Parathyroid adenoma (tissue), 2 donors: ENCODE results near the gene NLGN1.

ENCODE experiments used
- H2AFZ ChIP-seq: fragments of 300-600 bp; sonication (generic); one replicate; pipeline ENCODE4 v1.7.0; 2017; ENCODE audit warnings: antibody characterized with exemption, mild to moderate bottlenecking
- H3K27ac ChIP-seq: fragments of 300-600 bp; sonication (generic); one replicate; pipeline ENCODE4 v1.7.0; 2017
- H3K27me3 ChIP-seq: fragments of 300-600 bp; sonication (generic); one replicate; pipeline ENCODE4 v1.7.0; 2017; ENCODE audit warnings: low read length; ENCODE audit not compliant: control insufficient read depth, insufficient read depth
- H3K36me3 ChIP-seq: fragments of 300-600 bp; sonication (generic); one replicate; pipeline ENCODE4 v1.7.0; 2017; ENCODE audit warnings: low read length; ENCODE audit not compliant: control insufficient read depth, insufficient read depth
- H3K4me1 ChIP-seq: fragments of 300-600 bp; sonication (generic); one replicate; pipeline ENCODE4 v1.7.0; 2017; ENCODE audit warnings: control low read depth
- H3K4me2 ChIP-seq: fragments of 300-600 bp; sonication (generic); one replicate; pipeline ENCODE4 v1.7.0; 2017; ENCODE audit warnings: low read length
- H3K4me3 ChIP-seq: fragments of 300-600 bp; sonication (generic); one replicate; pipeline ENCODE4 v1.7.0; 2017; ENCODE audit warnings: low read depth, low read length
- H3K79me2 ChIP-seq: fragments of 300-600 bp; sonication (generic); one replicate; pipeline ENCODE4 v1.7.0; 2017; ENCODE audit warnings: control low read depth
- H3K9ac ChIP-seq: fragments of 300-600 bp; sonication (generic); one replicate; pipeline ENCODE4 v1.7.0; 2017; ENCODE audit warnings: mild to moderate bottlenecking
- H3K9me3 ChIP-seq: fragments of 300-600 bp; sonication (generic); one replicate; pipeline ENCODE4 v1.7.0; 2017; ENCODE audit warnings: low read length; ENCODE audit not compliant: control insufficient read depth
- CTCF ChIP-seq: fragments of 300-600 bp; sonication (generic); IDR thresholded peaks from one replicate; pipeline ENCODE4 v1.7.0; 2017; ENCODE audit warnings: antibody characterized with exemption, mild to moderate bottlenecking
- donor health status: primary hyperparathyroidism.

Gene NLGN1

GRCh38 chr3:173635826-173636225, 238.3 kb downstream of the NLGN1 start:
- Histone ChIP-seq H3K27ac (no peak overlapping the region), H3K9me3 (no peaks in the 10 kb centered on the region), H3K9ac (no peak overlapping the region), H3K79me2 (no peaks in the 10 kb centered on the region), H2AFZ (no peak overlapping the region), H3K36me3 (no peaks in the 10 kb centered on the region), H3K4me2 (no peak overlapping the region), H3K4me3 (no peak overlapping the region), H3K27me3 (no peaks in the 10 kb centered on the region), H3K4me1 (no peaks in the 10 kb centered on the region)
- TF ChIP-seq CTCF = no peak

GRCh38 chr3:173639098-173639497, 241.6 kb downstream of the NLGN1 start:
- Histone ChIP-seq H3K4me1 (no peaks in the 10 kb centered on the region), H2AFZ (no peak overlapping the region), H3K9ac (no peak overlapping the region), H3K4me3 (no peak overlapping the region), H3K27ac (no peak overlapping the region), H3K9me3 (no peaks in the 10 kb centered on the region), H3K36me3 (no peaks in the 10 kb centered on the region), H3K4me2 (no peak overlapping the region), H3K27me3 (no peaks in the 10 kb centered on the region), H3K79me2 (no peaks in the 10 kb centered on the region)
- TF ChIP-seq CTCF = no peak

GRCh38 chr3:173641696-173642095, 244.2 kb downstream of the NLGN1 start:
- H2AFZ ChIP-seq = no peak overlapping the region
- H3K36me3 ChIP-seq = no peaks in the 10 kb centered on the region
- H3K27me3 ChIP-seq = no peaks in the 10 kb centered on the region
- H3K27ac ChIP-seq = no peak overlapping the region
- no peaks in the 10 kb centered on the region for H3K4me1 ChIP-seq
- no peak for TF ChIP-seq CTCF
- no peak overlapping the region for H3K9ac ChIP-seq
- no peak overlapping the region for H3K4me2 ChIP-seq
- H3K79me2 ChIP-seq = no peaks in the 10 kb centered on the region
- H3K4me3 ChIP-seq = no peak overlapping the region
- H3K9me3 ChIP-seq = no peaks in the 10 kb centered on the region

DNA sequence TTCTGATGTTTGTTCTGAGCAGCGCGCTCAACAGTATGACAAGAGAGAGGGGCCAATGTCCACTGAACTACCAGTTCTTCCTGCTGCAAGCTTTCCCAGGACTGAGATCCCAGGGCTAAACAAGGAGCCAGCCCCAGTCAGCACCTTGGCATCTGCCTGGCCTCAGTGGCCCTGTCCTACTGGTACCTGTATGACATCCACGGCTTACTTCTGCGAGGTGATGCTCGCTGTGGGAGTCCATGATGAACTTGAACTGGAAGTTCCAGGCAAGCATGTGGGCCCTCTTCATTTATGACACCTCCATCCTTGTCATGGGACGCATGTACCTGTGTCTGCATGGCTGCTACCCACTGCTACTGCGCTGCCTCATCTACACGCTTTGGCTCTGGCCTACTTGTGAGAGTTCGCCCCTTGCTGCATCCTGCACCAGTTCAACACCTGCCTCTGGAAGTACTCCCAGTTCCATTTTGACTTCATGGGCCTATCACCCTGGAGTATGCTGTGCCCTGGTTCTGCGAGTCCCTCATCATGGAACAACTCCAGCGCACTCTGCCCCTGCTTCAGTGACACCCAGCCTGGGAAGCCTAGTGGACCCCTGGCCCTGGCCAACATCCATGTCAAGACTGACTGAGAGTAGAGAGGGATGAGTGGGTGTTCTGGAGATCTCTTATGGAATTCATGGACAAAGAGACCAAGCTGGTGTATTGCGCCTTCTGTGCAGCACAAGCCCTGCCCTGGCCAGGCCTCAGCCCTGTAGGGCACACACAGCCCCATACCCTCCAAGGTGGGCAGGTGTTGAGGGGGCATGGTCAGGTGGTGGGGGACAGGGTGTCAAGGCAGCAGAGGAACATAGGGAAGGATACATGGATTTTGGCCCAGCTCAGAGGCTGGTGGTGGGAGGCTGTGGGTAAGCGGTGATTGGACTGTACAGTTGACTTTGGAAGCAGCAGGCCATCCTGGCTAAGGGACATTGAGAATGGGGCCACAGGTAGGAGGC, 246.8 kb downstream of the NLGN1 start:
- H3K27ac ChIP-seq = no peak overlapping the region
- no peaks in the 10 kb centered on the region for H3K27me3 ChIP-seq
- no peak overlapping the region for H3K9ac ChIP-seq
- no peak for TF ChIP-seq CTCF
- H3K36me3 ChIP-seq = no peaks in the 10 kb centered on the region
- H3K4me1 ChIP-seq = no peaks in the 10 kb centered on the region
- no peak overlapping the region for H2AFZ ChIP-seq
- no peaks in the 10 kb centered on the region for H3K79me2 ChIP-seq
- no peaks in the 10 kb centered on the region for H3K9me3 ChIP-seq
- H3K4me2 ChIP-seq = no peak overlapping the region
- H3K4me3 ChIP-seq = no peak overlapping the region

DNA sequence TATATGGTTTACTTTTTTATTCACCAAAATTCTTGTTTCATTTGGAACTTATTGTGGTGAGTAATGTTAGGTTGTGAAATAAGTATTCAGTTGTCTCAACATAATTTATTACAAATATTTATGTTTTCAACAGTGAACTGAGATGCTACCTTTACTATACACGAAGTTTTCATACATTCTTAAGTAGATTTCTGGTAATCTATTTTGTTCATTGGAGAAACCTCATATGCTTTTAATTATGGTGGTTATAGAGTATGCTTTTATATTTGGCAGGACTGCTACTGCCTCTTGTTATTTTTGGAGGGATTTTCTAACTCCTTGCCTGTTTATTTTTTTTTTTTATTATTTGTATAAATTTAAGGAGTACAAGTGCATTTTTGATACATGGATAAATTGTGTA, 253.1 kb downstream of the NLGN1 start:
- Histone ChIP-seq H2AFZ (no peak overlapping the region), H3K27ac (no peak overlapping the region), H3K36me3 (no peaks in the 10 kb centered on the region), H3K4me1 (no peaks in the 10 kb centered on the region), H3K4me2 (no peak overlapping the region), H3K79me2 (no peaks in the 10 kb centered on the region), H3K27me3 (no peaks in the 10 kb centered on the region), H3K4me3 (no peak overlapping the region), H3K9me3 (no peaks in the 10 kb centered on the region), H3K9ac (no peak overlapping the region)
- no peak for TF ChIP-seq CTCF
